Mucosa of gallbladder (tissue), 1 donor: ENCODE measurements around the gene NAA60. TPM values are rescaled to one million over a fixed set of nuclear protein-coding genes. Genes with fewer than 3 reads are reported as not detected.
"Not testable (repeated sequence)": the region's sequence is repeated elsewhere in the genome, so short reads cannot be mapped to it uniquely, and the experiment has no call there.

ENCODE experiments used
- DNase-seq: peaks from one replicate; pipeline ENCODE4 v3.0.0-alpha.2; 2020; ENCODE audit warnings: low spot score
- total RNA-seq: library from RNA; stranded (reverse); gene quantifications from one replicate; pipeline ENCODE4 v1.2.1, GENCODE V29; 2021
- donor health status: DM: no; HTN: no; CAD: no.

NAA60 gene
- total RNA-seq, 1 donor from 2014 or later: 70.3 TPM

GRCh38 chr16:3461151-3461550 lies 17.7 kb downstream of the NAA60 start:
- DNase-seq: no peak

- DNase-seq: no peak
Observed at GRCh38 chr16:3465301-3465700, 21.8 kb downstream of the NAA60 start.

- no peak for DNase-seq
Observed at GRCh38 chr16:3465911-3466584, 22.6 kb downstream of the NAA60 start.

GRCh38 chr16:3467182-3467581 lies 23.7 kb downstream of the NAA60 start:
- no peak for DNase-seq

- DNase-seq: no peak
Observed at GRCh38 chr16:3467921-3468320, 24.4 kb downstream of the NAA60 start.

- DNase-seq: no peak
Observed at GRCh38 chr16:3468501-3468900, 25.0 kb downstream of the NAA60 start.

GRCh38 chr16:3469736-3470135 lies 26.3 kb downstream of the NAA60 start:
- DNase-seq: no peak

GRCh38 chr16:3470723-3471122 lies 27.2 kb downstream of the NAA60 start:
- no peak for DNase-seq

GRCh38 chr16:3471518-3472176 lies 28.2 kb downstream of the NAA60 start:
- DNase-seq: no peak

- no peak for DNase-seq
Observed at GRCh38 chr16:3472878-3473595, 29.6 kb downstream of the NAA60 start.

- DNase-seq: not testable (repeated sequence)
Observed at GRCh38 chr16:3473596-3473943, 30.1 kb downstream of the NAA60 start.

- no peak for DNase-seq
Observed at GRCh38 chr16:3474136-3474779, 30.8 kb downstream of the NAA60 start.

GRCh38 chr16:3474870-3475269 lies 31.4 kb downstream of the NAA60 start:
- not testable (repeated sequence) for DNase-seq

GRCh38 chr16:3475604-3476375 lies 32.3 kb downstream of the NAA60 start:
- DNase-seq: no peak

- no peak for DNase-seq
Observed at GRCh38 chr16:3476409-3476808, 32.9 kb downstream of the NAA60 start.

- DNase-seq: no peak
Observed at GRCh38 chr16:3478242-3478925, 34.9 kb downstream of the NAA60 start.

GRCh38 chr16:3479654-3480216 lies 36.3 kb downstream of the NAA60 start:
- DNase-seq: no peak

- DNase-seq: no peak
Observed at GRCh38 chr16:3480901-3481695, 37.6 kb downstream of the NAA60 start.

GRCh38 chr16:3481696-3482658 lies 38.5 kb downstream of the NAA60 start:
- DNase-seq: no peak
